IMR-90 (cell line): ENCODE measurements around the gene GTF2I.

Experiments used
- MXI1 ChIP-seq: IDR thresholded peaks from 2 replicates; pipeline ENCODE4 v1.6.1; 2012; ENCODE audit warnings: low read depth, mild to moderate bottlenecking, low read length, moderate library complexity, borderline replicate concordance
- POLR2A ChIP-seq: IDR thresholded peaks from 2 replicates; pipeline ENCODE4 v1.6.1; 2012; ENCODE audit warnings: mild to moderate bottlenecking, low read depth, low read length
- RFX5 ChIP-seq: IDR thresholded peaks from 2 replicates; pipeline ENCODE4 v1.8.0; 2012; ENCODE audit warnings: low read depth, mild to moderate bottlenecking, low read length, moderate library complexity
- TF ChIP-seq, protein P1 (sequence below): conservative IDR thresholded peaks from 2 replicates; pipeline ENCODE4 v1.5.1; 2012; ENCODE audit warnings: mild to moderate bottlenecking, low read depth, low read length, improper control_type of control experiment

- TF ChIP-seq POLR2A (no peak), MXI1 (no peak), RFX5 (no peak)
- TF ChIP-seq, protein P1, sequence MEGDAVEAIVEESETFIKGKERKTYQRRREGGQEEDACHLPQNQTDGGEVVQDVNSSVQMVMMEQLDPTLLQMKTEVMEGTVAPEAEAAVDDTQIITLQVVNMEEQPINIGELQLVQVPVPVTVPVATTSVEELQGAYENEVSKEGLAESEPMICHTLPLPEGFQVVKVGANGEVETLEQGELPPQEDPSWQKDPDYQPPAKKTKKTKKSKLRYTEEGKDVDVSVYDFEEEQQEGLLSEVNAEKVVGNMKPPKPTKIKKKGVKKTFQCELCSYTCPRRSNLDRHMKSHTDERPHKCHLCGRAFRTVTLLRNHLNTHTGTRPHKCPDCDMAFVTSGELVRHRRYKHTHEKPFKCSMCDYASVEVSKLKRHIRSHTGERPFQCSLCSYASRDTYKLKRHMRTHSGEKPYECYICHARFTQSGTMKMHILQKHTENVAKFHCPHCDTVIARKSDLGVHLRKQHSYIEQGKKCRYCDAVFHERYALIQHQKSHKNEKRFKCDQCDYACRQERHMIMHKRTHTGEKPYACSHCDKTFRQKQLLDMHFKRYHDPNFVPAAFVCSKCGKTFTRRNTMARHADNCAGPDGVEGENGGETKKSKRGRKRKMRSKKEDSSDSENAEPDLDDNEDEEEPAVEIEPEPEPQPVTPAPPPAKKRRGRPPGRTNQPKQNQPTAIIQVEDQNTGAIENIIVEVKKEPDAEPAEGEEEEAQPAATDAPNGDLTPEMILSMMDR = no peak
Measured at GRCh38 chr7:74713567-74713966, 56.0 kb downstream of the GTF2I start.
